HepG2 (cell line): Measurements from ENCODE around the gene ABHD17C. TPM values are rescaled to one million over a fixed set of nuclear protein-coding genes. Genes with fewer than 3 reads are reported as not detected.

ENCODE experiments used
- ATAC-seq: fragments of 200-7000 bp; cut with Tn5 transposase; 3 replicates; pipeline ENCODE4 v1.9.1; 2020; ENCODE audit warnings: mild to moderate bottlenecking, moderate library complexity
- BruUV-seq: library from RNA; stranded (reverse); fragments of 400-500 nt; replicated peaks from 2 replicates; lab custom pipeline; 2021; lab: Mats Ljungman, UMichigan
- CTCF ChIA-PET: fragments of 300-600 bp; formaldehyde crosslinking; extraction: SDS; loops from one replicate; lab custom pipeline; 2021; ENCODE audit warnings: low total read pairs, inconsistent platforms, low intra/inter-chr PET ratio; lab: Yijun Ruan, JAX
- POLR2A ChIA-PET: fragments of 350-600 bp; sonication (Branson Sonifier 250); formaldehyde crosslinking; loops from one replicate; lab custom pipeline; 2020; ENCODE audit warnings: antibody characterized with exemption, inconsistent platforms; lab: Yijun Ruan, JAX
- DNase-seq: peaks from one replicate; pipeline ENCODE4 v3.0.0-alpha.2; 2015; ENCODE audit warnings: low spot score
- FAIRE-seq: peaks from 3 replicates; lab custom pipeline; 2011; peaks lifted over from hg19 to GRCh38; lab: Jason Lieb, UNC
- H2AFZ ChIP-seq: one replicate; pipeline ENCODE4 v1.6.1; 2011; ENCODE audit warnings: low read length, inconsistent platforms
- H3K27ac ChIP-seq: fragments of 300-600 bp; 3 replicates; pipeline ENCODE4 v1.8.0; 2011; ENCODE audit warnings: mixed run types, mild to moderate bottlenecking, mixed read lengths, low read length, inconsistent platforms; ENCODE audit not compliant: insufficient read depth; ENCODE audit errors: extremely low read length
- H3K27me3 ChIP-seq, 2 experiments: fragments of 200-600 bp in 1 of 2; 2 replicates in 1 of 2; 3 replicates in 1 of 2; pipeline versions ENCODE4 v1.6.0 to v1.8.0; 2011; ENCODE audit warnings: low read length in 2 of 2, mild to moderate bottlenecking in 2 of 2, moderate library complexity in 2 of 2, inconsistent platforms in 1 of 2; ENCODE audit not compliant: insufficient read depth in 2 of 2, control insufficient read depth in 1 of 2
- H3K36me3 ChIP-seq, 2 experiments: fragments of 200-600 bp in 1 of 2; replicated peaks in 1 of 2; 2 replicates in 1 of 2; 3 replicates in 1 of 2; pipeline versions ENCODE4 v1.5.1 to v1.8.0; 2011; ENCODE audit warnings: low read length in 2 of 2, inconsistent platforms in 1 of 2; ENCODE audit not compliant: insufficient read depth in 2 of 2, control insufficient read depth in 1 of 2
- H3K4me1 ChIP-seq: 2 replicates; pipeline ENCODE4 v1.5.1; 2012; ENCODE audit warnings: low read length, inconsistent platforms; ENCODE audit not compliant: insufficient read depth
- H3K4me2 ChIP-seq: 2 replicates; pipeline ENCODE4 v1.6.0; 2011; ENCODE audit warnings: low read depth, low read length, inconsistent platforms
- H3K4me3 ChIP-seq, 3 experiments: fragments of 200-600 bp in 1 of 3; sonication (generic), shearing (Covaris generic) in 1 of 3; replicated peaks in 1 of 3; 2 replicates each; pipeline ENCODE4 v1.5.1; 2011 to 2016; ENCODE audit warnings: low read length in 3 of 3, inconsistent platforms in 2 of 3, low read depth in 2 of 3, mild to moderate bottlenecking in 2 of 3, control low read depth in 1 of 3, mixed read lengths in 1 of 3; ENCODE audit not compliant: insufficient read depth in 1 of 3
- H3K79me2 ChIP-seq: one replicate; pipeline ENCODE4 v1.6.1; 2011; ENCODE audit warnings: low read length, inconsistent platforms; ENCODE audit not compliant: insufficient read depth
- H3K9ac ChIP-seq: 2 replicates; pipeline ENCODE4 v1.6.0; 2011; ENCODE audit warnings: mild to moderate bottlenecking, low read depth, low read length, inconsistent platforms; ENCODE audit not compliant: insufficient read depth
- H3K9me3 ChIP-seq: 2 replicates; pipeline ENCODE4 v1.5.1; 2012; ENCODE audit warnings: mild to moderate bottlenecking, low read length
- H4K20me1 ChIP-seq: 2 replicates; pipeline ENCODE4 v1.6.0; 2011; ENCODE audit warnings: inconsistent platforms, mild to moderate bottlenecking, low read length, moderate library complexity; ENCODE audit not compliant: insufficient read depth
- DNMT3B ChIP-seq: conservative IDR thresholded peaks from 2 replicates; pipeline ENCODE4 v1.6.1; 2016; ENCODE audit warnings: missing biosample characterization, control low read depth
- PHB2 ChIP-seq: fragments of 450-650 bp; IDR thresholded peaks from 2 replicates; pipeline ENCODE4 v1.6.1; 2018; ENCODE audit not compliant: partially characterized antibody
- ZNF263 ChIP-seq: sonication (generic); formaldehyde crosslinking; IDR thresholded peaks from 2 replicates; pipeline ENCODE4 v1.4.0; 2020; ENCODE audit warnings: missing genetic modification reagents
- ZNF460 ChIP-seq: sonication (generic); formaldehyde crosslinking; IDR thresholded peaks from 2 replicates; pipeline ENCODE4 v1.5.1; 2020; ENCODE audit warnings: missing genetic modification reagents, mild to moderate bottlenecking, borderline replicate concordance
- ZNF615 ChIP-seq: sonication (generic); formaldehyde crosslinking; IDR thresholded peaks from 2 replicates; pipeline ENCODE4 v1.5.0; 2020; ENCODE audit warnings: mild to moderate bottlenecking, missing genetic modification reagents, borderline replicate concordance
- ZNF7 ChIP-seq: IDR thresholded peaks from 2 replicates; pipeline ENCODE4 v1.6.1; 2016; ENCODE audit warnings: missing biosample characterization, missing genetic modification reagents
- ZSCAN22 ChIP-seq: sonication (generic); formaldehyde crosslinking; IDR thresholded peaks from 2 replicates; pipeline ENCODE4 v1.4.0; 2020; ENCODE audit warnings: mild to moderate bottlenecking, missing genetic modification reagents
- WGBS: methylation state at CpG from one replicate; pipeline ENCODE4 v1.1.6; 2017; ENCODE audit warnings: low lambda C conversion rate; 5-methylcytosine and 5-hydroxymethylcytosine counted together
- in situ Hi-C: cut with HindIII; loops from 2 replicates; pipeline ENCODE4 v1.10.0; 2017; ENCODE audit warnings: low pct_unique_long_range_greater_than_20kb; ENCODE audit not compliant: extremely low pct_ligation_motif_present
- intact Hi-C: fragments of 100-400 bp; cut with micrococcal nuclease; formaldehyde crosslinking; loops from one replicate; pipeline ENCODE4 v1.10.0; 2022; ENCODE audit not compliant: unreplicated experiment
- polyA plus RNA-seq, 8 experiments: library from polyadenylated mRNA; depleted of rRNA in 3 of 8; stranded (reverse) in 7 of 8; unstranded in 1 of 8; fragments of >200 nt; fragmentation: Illumina TruSeq in 4 of 8; extraction: Trizol in 4 of 8; gene quantifications; 2 replicates each; pipeline versions ENCODE4 v1.2.1 to v1.2.3, GENCODE V29; 2011 to 2016; ENCODE audit warnings: low read depth in 4 of 8, missing spikeins in 1 of 8, mixed read lengths in 1 of 8; ENCODE audit not compliant: insufficient read depth in 1 of 8
- total RNA-seq, 5 experiments: library from RNA; depleted of rRNA; stranded (reverse); fragments of >200 nt; fragmentation: Illumina TruSeq; extraction: Trizol; gene quantifications; 2 replicates each; pipeline ENCODE4 v1.2.3, GENCODE V29; 2016; ENCODE audit warnings: low read depth in 1 of 5
- TF ChIP-seq, protein P1 (sequence below): IDR thresholded peaks from 2 replicates; pipeline ENCODE4 v1.6.1; 2016; ENCODE audit warnings: low read depth, borderline replicate concordance
- TF ChIP-seq, protein P2 (sequence below): sonication (generic); formaldehyde crosslinking; IDR thresholded peaks from 2 replicates; pipeline ENCODE4 v1.5.1; 2020; ENCODE audit warnings: missing genetic modification reagents, mild to moderate bottlenecking, borderline replicate concordance

ABHD17C gene
- total and polyA plus RNA-seq, 2 of the 13 experiments (the other 11 are each of a cell fraction or from before 2014, with no cell fraction given), result 2.9 to 3.9 TPM

DNA sequence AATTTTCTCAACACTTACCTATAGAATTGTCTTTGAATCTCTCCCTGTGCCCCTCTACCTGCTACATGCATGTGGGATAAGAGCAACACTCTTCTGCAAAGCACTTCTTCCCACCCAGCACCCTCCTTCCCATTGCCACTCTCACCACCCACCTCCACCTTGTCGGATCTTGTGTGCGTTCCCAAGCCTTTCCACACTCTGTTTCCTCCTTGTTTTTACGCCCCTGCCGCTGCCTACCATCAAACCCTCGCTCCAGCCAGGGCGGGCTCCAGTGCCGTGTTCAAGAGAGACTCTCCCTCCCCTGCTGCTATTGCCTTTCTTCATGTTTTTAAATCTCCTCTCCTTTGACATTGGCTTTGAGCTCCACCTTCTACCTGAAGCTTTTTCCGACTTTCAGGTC lies 40.2 kb downstream of the ABHD17C start:
- no peak for TF ChIP-seq ZNF7 (CRISPR knock-in tag)
- no peak for TF ChIP-seq ZNF615
- TF ChIP-seq ZNF263 (CRISPR knock-in tag), result no peak
- no peak for TF ChIP-seq DNMT3B (CRISPR knock-in tag)
- TF ChIP-seq, protein P1, sequence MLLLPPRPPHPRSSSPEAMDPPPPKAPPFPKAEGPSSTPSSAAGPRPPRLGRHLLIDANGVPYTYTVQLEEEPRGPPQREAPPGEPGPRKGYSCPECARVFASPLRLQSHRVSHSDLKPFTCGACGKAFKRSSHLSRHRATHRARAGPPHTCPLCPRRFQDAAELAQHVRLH, result no peak
- TF ChIP-seq ZNF460 (CRISPR knock-in tag), result no peak
- H3K27ac ChIP-seq, result no peak overlapping the region
- DNase-seq (no peak), FAIRE-seq (no peak), ATAC-seq (no peak)
- WGBS, result 97% methylated on average over 8 of the region's 8 CpGs
- H3K27me3 ChIP-seq, result no peaks in the 10 kb centered on the region
- CTCF ChIA-PET, result no interaction called here
- no peak overlapping the region for H3K4me3 ChIP-seq
- H3K36me3 ChIP-seq, result no peaks in the 10 kb centered on the region
- BruUV-seq, result no TSS peak
- in situ Hi-C loops (no loop called here), intact Hi-C loops (no loop called here)
- POLR2A ChIA-PET, result no interaction called here
- H3K4me2 ChIP-seq, result no peak overlapping the region
- no peaks in the 10 kb centered on the region for H4K20me1 ChIP-seq
- peaks cover 17% of the 10 kb centered on the region for H3K4me1 ChIP-seq
- H3K9ac ChIP-seq, result no peak overlapping the region
- H3K9me3 ChIP-seq, result no peaks in the 10 kb centered on the region
- H3K79me2 ChIP-seq, result no peaks in the 10 kb centered on the region
- no peak overlapping the region for H2AFZ ChIP-seq

DNA sequence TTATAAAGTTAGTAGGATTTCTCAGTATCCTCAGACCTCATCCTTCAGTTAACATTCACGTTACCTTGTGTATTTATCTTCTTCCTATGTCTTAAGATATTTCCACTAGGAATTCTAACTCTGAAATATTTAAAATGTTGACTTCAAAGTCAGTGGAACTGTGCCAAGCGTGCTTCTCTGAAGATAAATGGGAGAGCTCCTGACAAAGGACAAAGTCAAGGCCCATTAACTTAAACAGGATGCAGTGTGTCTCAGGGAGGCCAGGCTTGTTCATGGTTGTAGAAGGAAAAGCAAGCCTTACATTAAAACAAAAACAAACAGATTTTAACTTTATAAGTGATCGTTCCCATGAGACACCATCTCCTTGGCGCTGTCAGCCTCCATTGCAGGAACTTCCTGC lies 41.5 kb downstream of the ABHD17C start:
- no peak for DNase-seq
- no peak overlapping the region for H3K4me3 ChIP-seq
- WGBS, result 86% methylated on average over 4 of the region's 4 CpGs
- no peak for FAIRE-seq
- peaks cover 17% of the 10 kb centered on the region for H3K4me1 ChIP-seq
- no peak for ATAC-seq
- no peak overlapping the region for H2AFZ ChIP-seq
- no peaks in the 10 kb centered on the region for H3K27me3 ChIP-seq
- H3K9me3 ChIP-seq, result no peaks in the 10 kb centered on the region
- H4K20me1 ChIP-seq, result no peaks in the 10 kb centered on the region
- no peaks in the 10 kb centered on the region for H3K79me2 ChIP-seq
- intact Hi-C loops (no loop called here), in situ Hi-C loops (no loop called here)
- BruUV-seq, result no TSS peak
- no peak overlapping the region for H3K27ac ChIP-seq
- no peak for TF ChIP-seq PHB2
- no peak for TF ChIP-seq ZSCAN22
- TF ChIP-seq, protein P2, sequence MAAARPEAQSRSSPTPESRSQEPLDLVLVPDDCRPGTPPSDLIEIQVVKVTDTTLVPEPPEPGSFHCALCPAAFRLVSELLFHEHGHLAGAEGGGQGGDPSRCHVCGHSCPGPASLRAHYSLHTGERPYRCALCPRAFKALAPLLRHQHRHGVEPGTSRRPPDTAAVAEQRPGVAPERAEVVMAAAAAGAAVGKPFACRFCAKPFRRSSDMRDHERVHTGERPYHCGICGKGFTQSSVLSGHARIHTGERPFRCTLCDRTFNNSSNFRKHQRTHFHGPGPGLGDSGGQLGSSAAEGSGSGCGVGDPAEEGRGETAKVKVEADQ, result no peak
- H3K4me2 ChIP-seq, result no peak overlapping the region
- H3K36me3 ChIP-seq, result no peaks in the 10 kb centered on the region
- CTCF ChIA-PET, result no interaction called here
- POLR2A ChIA-PET, result no interaction called here
- H3K9ac ChIP-seq, result no peak overlapping the region
